Suprapubic skin (tissue), 3 donors: ENCODE results near the gene COPS9.

Experiments used
- EP300 ChIP-seq: sonication (generic); formaldehyde crosslinking; IDR thresholded peaks from one replicate; pipeline ENCODE4 v1.6.1; 2017; ENCODE audit warnings: antibody characterized with exemption
- POLR2A ChIP-seq, 2 donors: fragments of 450-650 bp; IDR thresholded peaks; one replicate each; pipeline ENCODE4 v1.6.1; 2017; ENCODE audit warnings: antibody characterized with exemption in 2 of 2, mild to moderate bottlenecking in 2 of 2, moderate library complexity in 2 of 2
- TF ChIP-seq, protein P1 (sequence below), 2 donors: fragments of 200-600 bp in 1 of 2; fragments of 450-650 bp in 1 of 2; sonication (generic) in 1 of 2; IDR thresholded peaks; one replicate each; pipeline ENCODE4 v1.5.1; 2016 to 2019; ENCODE audit warnings: antibody characterized with exemption in 2 of 2, mild to moderate bottlenecking in 1 of 2, moderate library complexity in 1 of 2

DNA sequence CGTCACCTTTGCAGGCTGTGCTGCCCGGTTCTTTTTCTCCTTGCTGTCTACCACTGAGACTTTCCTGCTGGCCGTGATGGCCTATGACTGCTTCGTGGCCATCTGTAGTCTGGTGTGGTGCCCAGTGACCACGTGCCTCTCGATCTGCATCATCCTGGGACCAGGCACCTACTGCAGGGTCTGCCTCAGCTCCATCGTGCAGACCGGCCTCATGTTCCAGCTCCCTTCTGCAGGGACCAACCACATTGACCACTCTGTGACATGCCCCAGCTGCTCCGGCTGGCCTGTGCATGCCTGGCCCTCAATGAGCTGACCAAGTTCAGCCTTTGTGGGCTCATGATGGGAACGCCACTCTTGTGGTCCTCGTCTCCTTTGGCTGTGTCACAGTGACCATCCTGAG is 26.7 kb downstream of the COPS9 start:
- TF ChIP-seq, protein P1, sequence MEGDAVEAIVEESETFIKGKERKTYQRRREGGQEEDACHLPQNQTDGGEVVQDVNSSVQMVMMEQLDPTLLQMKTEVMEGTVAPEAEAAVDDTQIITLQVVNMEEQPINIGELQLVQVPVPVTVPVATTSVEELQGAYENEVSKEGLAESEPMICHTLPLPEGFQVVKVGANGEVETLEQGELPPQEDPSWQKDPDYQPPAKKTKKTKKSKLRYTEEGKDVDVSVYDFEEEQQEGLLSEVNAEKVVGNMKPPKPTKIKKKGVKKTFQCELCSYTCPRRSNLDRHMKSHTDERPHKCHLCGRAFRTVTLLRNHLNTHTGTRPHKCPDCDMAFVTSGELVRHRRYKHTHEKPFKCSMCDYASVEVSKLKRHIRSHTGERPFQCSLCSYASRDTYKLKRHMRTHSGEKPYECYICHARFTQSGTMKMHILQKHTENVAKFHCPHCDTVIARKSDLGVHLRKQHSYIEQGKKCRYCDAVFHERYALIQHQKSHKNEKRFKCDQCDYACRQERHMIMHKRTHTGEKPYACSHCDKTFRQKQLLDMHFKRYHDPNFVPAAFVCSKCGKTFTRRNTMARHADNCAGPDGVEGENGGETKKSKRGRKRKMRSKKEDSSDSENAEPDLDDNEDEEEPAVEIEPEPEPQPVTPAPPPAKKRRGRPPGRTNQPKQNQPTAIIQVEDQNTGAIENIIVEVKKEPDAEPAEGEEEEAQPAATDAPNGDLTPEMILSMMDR (IDR thresholded peaks at IDR 0.05), result no peak
- TF ChIP-seq EP300 (no peak), POLR2A (IDR thresholded peaks at IDR 0.05) (no peak)
